SK-N-MC (cell line): ENCODE results near the gene CFAP299.

ENCODE experiments used
- EZH2 ChIP-seq: fragments of 200-600 bp; sonication (generic); IDR thresholded peaks from one replicate; pipeline ENCODE4 v1.6.1; 2017; ENCODE audit warnings: antibody characterized with exemption
- FOXP2 ChIP-seq: optimal IDR thresholded peaks from 2 replicates; pipeline ENCODE3; 2011; ENCODE audit warnings: mild to moderate bottlenecking, moderate library complexity; ENCODE audit not compliant: insufficient read depth; ENCODE audit errors: extremely low read length, control extremely low read depth

- no peak for TF ChIP-seq EZH2
- TF ChIP-seq FOXP2: no peak
These were observed 470.9 kb downstream of the CFAP299 start for GRCh38 chr4:80806472-80806871.
